Measurements from ENCODE around the gene ZBTB7C. TPM values are rescaled to one million over a fixed set of nuclear protein-coding genes. Genes with fewer than 3 reads are reported as not detected.

The ZBTB7C gene
- total RNA-seq, 3 donors from 2014 or later, result 0.05 to 0.29 TPM; not detected in 1

DNA sequence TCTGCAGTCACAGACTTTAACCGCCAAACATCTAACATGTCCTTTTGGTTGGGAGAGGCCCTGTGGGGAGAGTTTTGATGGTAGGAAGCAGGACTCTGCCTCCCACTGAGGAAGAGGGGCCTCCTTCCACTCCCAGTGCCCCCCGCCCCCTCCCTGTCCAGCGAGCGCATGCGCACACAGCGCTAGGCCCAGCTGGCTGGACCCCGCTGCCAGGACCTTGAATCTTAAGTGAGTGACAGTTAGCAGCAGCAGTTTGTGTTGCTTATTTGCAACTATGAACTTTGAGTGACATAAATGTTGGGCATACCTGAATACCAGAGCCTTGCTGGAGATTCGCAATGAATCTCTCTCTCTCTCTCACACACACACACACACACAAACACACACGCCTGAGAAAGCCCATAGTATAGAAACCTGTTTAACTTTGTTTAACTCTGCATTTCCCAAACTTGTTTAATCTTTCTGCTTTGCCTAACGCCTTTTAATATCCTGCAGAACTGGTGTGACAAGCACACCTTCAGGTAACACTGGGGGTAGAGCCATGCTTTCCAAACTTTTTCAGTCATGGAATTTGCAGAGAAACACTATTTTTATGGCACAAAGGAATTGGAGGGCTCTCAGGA lies 344.1 kb downstream of the ZBTB7C start:
- Mint-ChIP-seq H3K9me3 (no peaks in the 10 kb centered on the region), H3K27me3 (ENCODE audit: low read depth) (peaks cover 10% of the 10 kb centered on the region), H3K36me3 (ENCODE audit: insufficient read depth) (no peaks in the 10 kb centered on the region), H3K4me3 (no peak overlapping the region), H3K4me1 (ENCODE audit: low read depth) (no peaks in the 10 kb centered on the region)
- no peak for ATAC-seq
- DNase-seq, result no peak

DNA sequence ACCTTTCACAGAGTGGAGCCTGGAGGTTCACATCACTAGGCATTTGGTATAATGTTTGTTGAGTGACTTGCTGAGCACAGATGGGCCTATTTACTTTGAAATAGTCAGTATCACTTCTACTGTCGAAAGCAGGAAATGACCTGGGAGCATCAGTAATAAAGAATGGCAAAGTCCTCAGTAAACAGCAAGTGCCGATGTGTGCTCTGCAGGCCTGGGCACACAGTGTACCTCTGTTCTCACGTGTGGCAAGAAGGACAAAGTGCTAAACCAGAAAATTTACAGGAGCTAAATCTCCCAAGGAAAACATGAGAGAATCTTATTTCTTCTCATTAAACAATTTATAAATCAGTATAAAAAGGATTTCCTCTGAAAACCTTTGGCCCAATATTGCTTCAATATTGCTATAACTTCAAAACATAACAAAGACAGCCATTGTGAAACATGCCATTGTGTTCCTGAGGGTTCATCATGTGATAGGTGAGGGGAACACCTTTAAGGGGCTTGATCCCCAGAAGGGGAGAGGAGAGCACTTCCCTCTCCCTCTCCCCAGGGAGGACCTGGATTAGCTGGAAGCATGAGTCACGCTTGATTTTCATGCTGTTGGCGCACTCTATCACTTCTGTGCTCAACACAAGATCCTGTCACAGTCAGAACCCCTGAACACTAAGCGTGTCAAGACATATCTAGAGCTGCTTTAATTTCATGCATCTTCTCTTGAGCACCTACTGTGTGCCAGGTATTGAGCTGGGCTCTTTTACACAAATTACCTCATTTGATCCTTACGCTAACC lies 347.2 kb downstream of the ZBTB7C start:
- peaks cover 5% of the 10 kb centered on the region for H3K9me3 Mint-ChIP-seq
- no peaks in the 10 kb centered on the region for H3K36me3 Mint-ChIP-seq (ENCODE audit: insufficient read depth)
- H3K4me1 Mint-ChIP-seq (ENCODE audit: low read depth), result no peaks in the 10 kb centered on the region
- no peak for ATAC-seq
- no peak overlapping the region for H3K4me3 Mint-ChIP-seq
- DNase-seq, result no peak
- H3K27me3 Mint-ChIP-seq (ENCODE audit: low read depth), result peaks cover 26% of the 10 kb centered on the region

GRCh38 chr18:48060970-48061369 lies 348.2 kb downstream of the ZBTB7C start:
- no peaks in the 10 kb centered on the region for H3K4me1 Mint-ChIP-seq (ENCODE audit: low read depth)
- peaks cover 5% of the 10 kb centered on the region for H3K9me3 Mint-ChIP-seq
- DNase-seq, result no peak
- ATAC-seq, result no peak
- H3K27me3 Mint-ChIP-seq (ENCODE audit: low read depth), result peaks cover 26% of the 10 kb centered on the region
- H3K4me3 Mint-ChIP-seq, result no peak overlapping the region
- H3K36me3 Mint-ChIP-seq (ENCODE audit: insufficient read depth), result no peaks in the 10 kb centered on the region

GRCh38 chr18:48060346-48060745 lies 348.8 kb downstream of the ZBTB7C start:
- ATAC-seq (no peak), DNase-seq (no peak)
- H3K27me3 Mint-ChIP-seq (ENCODE audit: low read depth), result peaks cover 31% of the 10 kb centered on the region
- no peak overlapping the region for H3K4me3 Mint-ChIP-seq
- H3K4me1 Mint-ChIP-seq (ENCODE audit: low read depth), result no peaks in the 10 kb centered on the region
- no peaks in the 10 kb centered on the region for H3K36me3 Mint-ChIP-seq (ENCODE audit: insufficient read depth)
- H3K9me3 Mint-ChIP-seq, result peaks cover 5% of the 10 kb centered on the region

DNA sequence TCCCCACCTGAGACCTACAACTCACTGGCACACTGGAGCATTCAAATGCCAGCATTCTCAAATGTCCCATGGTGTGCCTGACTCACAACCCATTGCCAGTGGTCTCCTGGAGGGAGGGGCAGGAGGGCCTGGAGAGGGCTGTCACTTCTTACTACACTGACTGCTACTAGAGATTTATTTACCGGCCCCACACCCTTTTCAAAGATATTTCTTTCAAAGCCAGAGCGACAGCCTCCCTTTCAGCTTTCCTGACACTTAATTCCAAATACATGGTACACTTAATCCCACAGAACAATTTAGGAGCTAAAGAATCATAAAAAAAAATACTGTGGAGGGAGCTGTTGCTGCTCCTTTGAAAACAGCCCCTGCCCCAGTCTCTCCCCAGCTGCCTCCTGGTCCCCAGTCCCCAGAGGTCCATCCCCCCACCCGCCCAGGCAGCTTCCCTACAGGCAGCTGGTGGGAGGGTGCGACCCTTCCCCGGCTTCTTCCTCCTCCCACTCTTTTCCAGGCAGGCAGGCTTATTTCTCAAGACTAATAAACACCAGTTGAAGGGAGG lies 349.6 kb downstream of the ZBTB7C start:
- H3K27me3 Mint-ChIP-seq (ENCODE audit: low read depth), result peaks cover 35% of the 10 kb centered on the region
- H3K4me3 Mint-ChIP-seq, result no peak overlapping the region
- ATAC-seq (no peak), DNase-seq (no peak)
- peaks cover 5% of the 10 kb centered on the region for H3K9me3 Mint-ChIP-seq
- H3K36me3 Mint-ChIP-seq (ENCODE audit: insufficient read depth), result no peaks in the 10 kb centered on the region
- no peaks in the 10 kb centered on the region for H3K4me1 Mint-ChIP-seq (ENCODE audit: low read depth)

GRCh38 chr18:48058486-48058885 lies 350.7 kb downstream of the ZBTB7C start:
- ATAC-seq, result no peak
- peaks cover 5% of the 10 kb centered on the region for H3K9me3 Mint-ChIP-seq
- peaks cover 45% of the 10 kb centered on the region for H3K27me3 Mint-ChIP-seq (ENCODE audit: low read depth)
- no peak for DNase-seq
- H3K36me3 Mint-ChIP-seq (ENCODE audit: insufficient read depth), result no peaks in the 10 kb centered on the region
- H3K4me3 Mint-ChIP-seq, result no peak overlapping the region
- H3K4me1 Mint-ChIP-seq (ENCODE audit: low read depth), result no peaks in the 10 kb centered on the region

- DNase-seq (no peak), ATAC-seq (no peak)
- peaks cover 50% of the 10 kb centered on the region for H3K27me3 Mint-ChIP-seq (ENCODE audit: low read depth)
- no peaks in the 10 kb centered on the region for H3K36me3 Mint-ChIP-seq (ENCODE audit: insufficient read depth)
- no peak overlapping the region for H3K4me3 Mint-ChIP-seq
- no peaks in the 10 kb centered on the region for H3K4me1 Mint-ChIP-seq (ENCODE audit: low read depth)
- peaks cover 5% of the 10 kb centered on the region for H3K9me3 Mint-ChIP-seq
Observed at GRCh38 chr18:48057018-48057417, 352.2 kb downstream of the ZBTB7C start.

DNA sequence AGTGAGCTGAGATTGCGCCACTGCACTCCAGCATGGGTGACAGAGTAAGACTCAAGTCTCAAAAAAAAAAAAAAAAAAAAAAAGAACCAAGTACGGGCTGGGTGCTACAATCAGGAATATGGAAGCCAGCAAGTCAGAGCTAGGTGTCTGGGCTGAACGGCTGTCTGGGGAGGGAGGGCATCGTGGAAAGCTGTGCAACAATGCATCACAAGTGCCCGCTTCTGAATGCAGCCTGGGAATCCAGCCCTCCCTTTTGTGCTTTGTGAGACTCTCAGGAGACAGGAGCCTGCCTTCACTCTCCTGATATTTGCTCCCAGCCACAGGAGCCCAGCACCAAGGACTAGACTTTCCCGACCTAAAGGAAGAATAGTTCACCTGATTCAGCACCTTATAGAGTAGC lies 353.8 kb downstream of the ZBTB7C start:
- Mint-ChIP-seq H3K4me1 (ENCODE audit: low read depth) (no peaks in the 10 kb centered on the region), H3K4me3 (no peak overlapping the region), H3K36me3 (ENCODE audit: insufficient read depth) (no peaks in the 10 kb centered on the region), H3K27me3 (ENCODE audit: low read depth) (peaks cover 51% of the 10 kb centered on the region), H3K9me3 (peaks cover 5% of the 10 kb centered on the region)
- DNase-seq, result no peak
- ATAC-seq, result no peak

DNA sequence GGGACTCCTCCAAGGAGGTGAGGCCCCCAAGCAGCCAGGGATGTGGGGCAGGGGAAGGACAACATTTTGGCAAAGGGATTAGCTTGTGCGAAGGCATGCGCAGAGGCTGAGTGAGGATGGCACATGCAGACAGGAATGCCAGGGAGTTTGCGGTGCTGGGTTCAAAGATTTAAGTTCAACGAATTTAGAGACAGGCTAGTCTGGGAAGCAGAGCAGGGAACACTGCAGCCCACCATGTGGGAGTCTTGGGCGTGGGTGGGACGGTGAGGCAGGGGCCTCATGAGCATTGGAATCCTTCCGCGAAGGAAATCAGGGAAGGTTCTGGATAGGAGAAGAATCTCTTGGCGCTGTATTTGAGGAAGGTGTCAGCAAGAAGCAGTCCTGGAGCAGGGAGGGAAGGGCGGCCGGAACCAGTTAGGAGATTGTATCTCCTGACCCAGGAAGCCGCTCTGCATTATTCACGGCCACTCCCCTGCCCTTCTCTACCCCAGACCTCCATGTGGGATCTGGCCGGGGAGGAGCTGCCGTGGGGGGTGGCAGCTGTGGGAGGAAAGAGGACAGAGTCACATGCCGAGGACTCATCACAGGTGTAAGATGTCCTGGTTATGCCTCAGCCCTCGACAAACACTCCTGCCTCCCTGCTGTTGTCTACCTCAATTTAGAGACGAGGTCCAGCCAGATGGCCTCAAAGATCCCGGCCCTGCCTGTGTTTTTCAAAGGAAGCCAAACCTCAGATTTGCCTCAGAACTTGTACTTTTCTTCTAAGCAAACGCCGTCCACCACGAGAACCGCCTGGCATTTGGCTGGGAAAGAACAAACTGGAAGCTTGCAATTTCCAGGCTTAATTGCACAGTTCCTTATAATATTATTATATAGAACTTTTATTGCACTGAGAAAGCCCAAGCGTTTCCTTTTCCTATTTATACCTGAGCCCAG lies 355.0 kb downstream of the ZBTB7C start:
- Mint-ChIP-seq H3K4me3 (no peak overlapping the region), H3K36me3 (ENCODE audit: insufficient read depth) (no peaks in the 10 kb centered on the region), H3K4me1 (ENCODE audit: low read depth) (no peaks in the 10 kb centered on the region), H3K9me3 (peaks cover 5% of the 10 kb centered on the region), H3K27me3 (ENCODE audit: low read depth) (peaks cover 43% of the 10 kb centered on the region)
- ATAC-seq, result no peak
- no peak for DNase-seq

DNA sequence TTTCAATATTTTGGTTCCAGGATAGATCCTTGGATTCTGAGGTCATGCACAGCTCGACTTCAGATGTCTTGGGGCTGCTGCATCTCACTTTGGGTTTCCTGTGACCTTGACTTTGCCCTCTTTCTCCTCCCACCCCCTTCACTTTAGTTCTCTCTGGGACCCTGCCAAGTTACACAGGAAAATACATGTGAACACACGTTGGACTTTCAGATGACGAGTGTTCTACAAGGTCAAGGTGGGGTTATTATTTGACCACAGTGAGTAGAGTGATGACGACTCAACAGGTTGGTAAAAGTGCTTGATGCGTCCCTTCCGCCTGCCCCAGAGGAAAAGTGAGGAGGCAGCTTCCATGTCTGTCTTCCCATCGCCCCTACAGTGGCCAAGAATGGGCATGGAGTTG lies 356.3 kb downstream of the ZBTB7C start:
- DNase-seq (no peak), ATAC-seq (no peak)
- Mint-ChIP-seq H3K9me3 (peaks cover 5% of the 10 kb centered on the region), H3K4me3 (no peak overlapping the region), H3K36me3 (ENCODE audit: insufficient read depth) (no peaks in the 10 kb centered on the region), H3K4me1 (ENCODE audit: low read depth) (no peaks in the 10 kb centered on the region), H3K27me3 (ENCODE audit: low read depth) (peaks cover 42% of the 10 kb centered on the region)

DNA sequence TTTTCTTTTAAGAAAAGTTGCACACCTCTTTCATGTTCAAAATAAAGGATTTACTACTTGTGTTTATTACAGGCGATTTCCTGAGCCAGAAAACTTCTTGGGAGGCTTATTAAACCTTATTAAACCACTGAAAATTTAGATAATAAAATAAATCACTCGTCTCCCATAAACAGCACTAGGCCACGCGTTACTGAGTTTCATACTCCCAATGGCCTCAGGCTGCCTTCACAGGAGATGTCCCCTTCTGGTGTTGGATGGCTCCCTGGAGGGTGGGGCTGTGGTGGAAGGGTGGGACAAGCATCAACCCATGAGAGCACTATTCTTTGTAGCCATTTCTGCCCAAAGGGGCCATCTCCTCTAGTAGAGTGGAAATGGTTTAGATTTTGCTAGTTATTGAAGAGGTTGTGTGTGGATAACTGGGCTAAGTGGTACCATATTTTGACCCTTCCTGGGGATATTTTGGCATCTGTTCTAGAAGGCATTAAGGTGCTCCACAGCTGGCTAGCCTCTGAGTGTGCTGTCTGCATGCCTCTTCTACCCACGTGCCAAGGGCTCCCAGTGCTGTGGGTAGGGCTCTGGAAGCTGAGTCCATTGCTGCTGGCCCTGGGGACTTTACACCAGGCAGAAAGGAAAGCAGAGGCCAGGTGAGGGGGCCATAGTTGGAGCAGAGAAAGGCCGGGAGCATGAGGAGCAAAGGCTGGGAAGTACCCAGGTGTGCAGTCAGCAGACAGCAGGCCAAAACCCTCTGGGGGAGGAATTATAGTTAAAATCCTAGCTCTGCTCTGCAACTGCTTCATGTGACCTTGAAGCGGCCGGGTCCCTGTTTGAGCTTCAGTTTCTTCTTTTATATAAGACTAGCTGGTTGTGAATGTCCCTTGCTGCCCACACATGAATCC lies 357.0 kb downstream of the ZBTB7C start:
- DNase-seq (no peak), ATAC-seq (no peak)
- Mint-ChIP-seq H3K4me3 (no peak overlapping the region), H3K9me3 (peaks cover 2% of the 10 kb centered on the region), H3K27me3 (ENCODE audit: low read depth) (peaks cover 42% of the 10 kb centered on the region), H3K4me1 (ENCODE audit: low read depth) (no peaks in the 10 kb centered on the region), H3K36me3 (ENCODE audit: insufficient read depth) (no peaks in the 10 kb centered on the region)

DNA sequence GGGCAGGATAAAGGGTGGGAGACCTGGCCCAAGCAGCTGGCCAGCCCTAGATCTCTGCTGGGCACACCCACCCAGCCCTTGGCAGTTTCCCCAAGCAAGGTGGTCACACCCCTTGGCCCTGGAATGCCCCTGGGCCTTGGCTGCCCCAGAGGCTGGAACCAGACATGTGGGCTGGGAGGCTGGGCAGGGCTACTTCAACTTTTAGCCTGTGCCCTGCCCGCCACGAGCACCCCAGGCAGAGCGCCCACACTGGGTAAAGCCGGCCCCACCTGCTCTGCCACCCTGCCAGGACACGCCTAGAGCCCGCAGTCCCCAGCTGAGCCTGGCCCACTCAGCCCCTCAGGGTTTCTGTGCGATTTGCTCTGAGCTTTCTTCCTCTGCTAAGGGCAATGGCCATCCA lies 359.0 kb downstream of the ZBTB7C start:
- DNase-seq, result no peak
- Mint-ChIP-seq H3K4me3 (no peak overlapping the region), H3K4me1 (ENCODE audit: low read depth) (no peaks in the 10 kb centered on the region), H3K36me3 (ENCODE audit: insufficient read depth) (no peaks in the 10 kb centered on the region), H3K9me3 (peaks cover 5% of the 10 kb centered on the region), H3K27me3 (ENCODE audit: low read depth) (peaks cover 40% of the 10 kb centered on the region)
- no peak for ATAC-seq

- Mint-ChIP-seq H3K27me3 (ENCODE audit: low read depth) (peaks cover 38% of the 10 kb centered on the region), H3K4me3 (no peak overlapping the region), H3K4me1 (ENCODE audit: low read depth) (no peaks in the 10 kb centered on the region), H3K36me3 (ENCODE audit: insufficient read depth) (no peaks in the 10 kb centered on the region), H3K9me3 (peaks cover 5% of the 10 kb centered on the region)
- ATAC-seq (no peak), DNase-seq (no peak)
Observed at GRCh38 chr18:48049757-48050156, 359.4 kb downstream of the ZBTB7C start.
